ENCODE measurements around the gene PLPPR2.
"Not testable (repeated sequence)": the region's sequence is repeated elsewhere in the genome, so short reads cannot be mapped to it uniquely, and the experiment has no call there.

PLPPR2 gene

DNA sequence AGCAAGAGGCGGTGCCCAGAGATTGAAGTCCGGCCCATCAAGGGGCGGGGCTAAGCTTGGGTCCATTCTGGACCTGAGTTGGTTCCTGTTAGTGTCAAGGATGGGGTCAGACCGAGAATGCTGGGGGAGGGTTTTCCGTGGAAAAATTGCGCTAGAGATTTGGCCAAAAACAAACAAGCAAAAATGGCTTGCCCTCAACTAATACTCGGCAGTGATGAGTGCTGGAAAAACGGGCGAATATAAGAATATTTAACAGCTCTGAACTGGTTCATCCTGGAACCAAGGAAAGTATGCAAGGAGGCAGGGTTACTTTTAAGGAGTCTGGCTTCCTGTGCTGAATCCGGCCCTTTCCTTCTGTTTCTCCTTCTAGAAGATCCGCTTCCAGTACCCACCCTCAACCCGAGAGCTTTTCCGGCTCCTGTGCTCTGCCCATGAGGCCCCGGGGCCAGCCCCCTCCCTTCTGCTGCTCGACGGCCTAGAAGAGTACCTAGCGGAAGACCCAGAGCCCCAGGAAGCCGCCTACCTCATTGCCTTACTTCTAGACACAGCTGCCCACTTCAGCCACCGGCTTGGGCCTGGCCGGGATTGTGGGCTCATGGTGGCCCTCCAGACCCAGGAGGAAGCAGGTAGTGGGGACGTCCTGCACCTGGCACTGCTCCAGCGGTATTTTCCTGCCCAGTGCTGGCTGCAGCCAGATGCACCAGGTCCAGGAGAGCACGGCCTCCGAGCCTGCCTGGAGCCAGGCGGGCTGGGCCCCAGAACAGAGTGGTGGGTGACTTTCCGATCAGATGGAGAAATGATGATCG lies 20.1 kb downstream of the PLPPR2 start:
- H3K4me3 Mint-ChIP-seq, result no peak overlapping the region
- H3K27ac Mint-ChIP-seq, result no peak overlapping the region
- no peaks in the 10 kb centered on the region for H3K9me3 Mint-ChIP-seq
- peaks cover 16% of the 10 kb centered on the region for H3K36me3 Mint-ChIP-seq (ENCODE audit: low read depth)
- H3K27me3 Mint-ChIP-seq, result no peaks in the 10 kb centered on the region
- H3K4me1 Mint-ChIP-seq (ENCODE audit: low read depth), result peaks cover 44% of the 10 kb centered on the region

DNA sequence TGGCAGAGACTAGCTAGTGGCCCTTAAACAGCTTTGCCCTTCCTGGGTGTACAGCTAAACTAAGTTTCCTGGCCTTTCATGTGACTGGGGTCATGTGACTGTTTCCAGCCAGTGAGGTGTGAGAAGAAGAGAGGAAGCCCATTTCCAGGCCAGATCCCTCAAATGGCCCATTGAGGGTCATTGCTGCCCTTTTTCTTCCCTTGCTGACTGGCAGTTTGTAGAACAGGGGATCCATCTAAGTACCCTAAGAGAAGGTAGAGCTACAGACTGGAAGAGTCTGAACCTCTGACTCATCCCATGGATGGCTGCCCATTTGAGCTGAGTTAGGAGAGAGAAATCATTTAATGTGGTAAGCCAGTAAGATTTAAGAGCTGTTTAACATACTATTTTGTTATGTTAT lies 22.0 kb downstream of the PLPPR2 start:
- peaks cover 58% of the 10 kb centered on the region for H3K4me1 Mint-ChIP-seq (ENCODE audit: low read depth)
- peaks cover 10% of the 10 kb centered on the region for H3K36me3 Mint-ChIP-seq (ENCODE audit: low read depth)
- H3K9me3 Mint-ChIP-seq, result no peaks in the 10 kb centered on the region
- no peaks in the 10 kb centered on the region for H3K27me3 Mint-ChIP-seq
- peak overlapping the region; percentile 84 for H3K27ac Mint-ChIP-seq
- peak overlapping the region; percentile 44 for H3K4me3 Mint-ChIP-seq

DNA sequence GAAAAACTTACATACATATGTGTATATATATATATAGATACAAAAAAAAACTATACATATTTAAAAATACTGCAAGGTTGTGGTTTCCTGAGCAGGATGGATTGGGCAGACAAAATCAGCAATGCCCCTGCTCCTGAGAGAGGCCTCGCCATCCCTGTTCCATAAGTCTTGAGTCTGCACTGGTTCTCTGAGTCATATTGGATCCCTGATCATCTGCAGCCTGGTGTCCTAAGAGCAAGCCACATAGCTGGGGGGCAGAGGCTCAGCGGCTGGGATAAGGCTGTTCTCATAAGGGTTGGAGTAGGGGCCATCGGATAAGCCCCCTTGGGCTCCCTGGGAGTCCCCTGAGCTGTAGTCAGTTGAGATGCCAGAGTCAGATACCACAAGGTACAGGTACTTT lies 22.5 kb downstream of the PLPPR2 start:
- H3K4me1 Mint-ChIP-seq (ENCODE audit: low read depth), result peaks cover 61% of the 10 kb centered on the region
- H3K4me3 Mint-ChIP-seq, result no peak overlapping the region
- H3K27ac Mint-ChIP-seq, result no peak overlapping the region
- peaks cover 3% of the 10 kb centered on the region for H3K27me3 Mint-ChIP-seq
- peaks cover 10% of the 10 kb centered on the region for H3K36me3 Mint-ChIP-seq (ENCODE audit: low read depth)
- H3K9me3 Mint-ChIP-seq, result no peaks in the 10 kb centered on the region

DNA sequence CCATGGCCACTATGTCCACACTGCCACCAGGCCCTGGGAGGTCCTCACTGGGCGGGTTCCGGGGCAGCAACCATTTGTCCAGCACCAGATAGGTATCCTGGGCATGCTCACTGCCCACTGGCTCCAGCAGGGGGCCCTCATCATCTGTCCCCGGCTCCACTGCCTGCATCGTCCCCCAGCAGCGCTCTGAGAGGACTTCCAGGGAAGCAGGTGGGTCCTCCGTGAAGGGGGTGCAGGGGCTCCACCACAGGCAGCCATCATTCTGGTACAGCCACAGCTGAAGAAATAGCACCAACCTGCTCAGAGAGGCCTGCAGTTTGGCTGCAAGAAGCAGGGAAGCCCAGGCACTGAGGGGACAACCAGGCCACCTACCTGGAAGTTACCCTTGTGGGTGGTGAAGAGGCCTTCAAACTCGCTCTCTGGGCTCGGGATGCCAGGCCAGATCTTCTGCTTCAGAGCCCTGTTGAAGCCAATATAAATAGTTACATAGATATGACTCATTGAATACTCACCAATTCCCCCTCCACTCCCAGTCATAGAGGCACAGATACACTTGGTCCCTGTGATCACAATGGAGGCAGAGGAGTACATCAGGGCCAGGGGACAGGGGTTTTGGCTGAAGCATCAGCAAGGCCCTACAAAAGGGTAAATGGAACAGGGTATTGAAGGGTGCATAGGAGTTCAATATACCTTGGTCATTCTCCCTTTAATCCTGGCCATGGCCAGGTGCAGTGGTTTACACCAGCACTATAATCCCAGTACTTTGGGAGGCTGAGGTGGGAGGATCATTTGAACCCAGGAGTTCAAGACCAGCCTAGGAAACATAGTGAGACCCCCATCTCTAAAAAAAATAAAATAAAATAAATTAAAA lies 23.3 kb downstream of the PLPPR2 start:
- peaks cover 3% of the 10 kb centered on the region for H3K27me3 Mint-ChIP-seq
- no peaks in the 10 kb centered on the region for H3K9me3 Mint-ChIP-seq
- H3K27ac Mint-ChIP-seq, result no peak overlapping the region
- no peak overlapping the region for H3K4me3 Mint-ChIP-seq
- H3K4me1 Mint-ChIP-seq (ENCODE audit: low read depth), result peaks cover 59% of the 10 kb centered on the region
- peaks cover 10% of the 10 kb centered on the region for H3K36me3 Mint-ChIP-seq (ENCODE audit: low read depth)

DNA sequence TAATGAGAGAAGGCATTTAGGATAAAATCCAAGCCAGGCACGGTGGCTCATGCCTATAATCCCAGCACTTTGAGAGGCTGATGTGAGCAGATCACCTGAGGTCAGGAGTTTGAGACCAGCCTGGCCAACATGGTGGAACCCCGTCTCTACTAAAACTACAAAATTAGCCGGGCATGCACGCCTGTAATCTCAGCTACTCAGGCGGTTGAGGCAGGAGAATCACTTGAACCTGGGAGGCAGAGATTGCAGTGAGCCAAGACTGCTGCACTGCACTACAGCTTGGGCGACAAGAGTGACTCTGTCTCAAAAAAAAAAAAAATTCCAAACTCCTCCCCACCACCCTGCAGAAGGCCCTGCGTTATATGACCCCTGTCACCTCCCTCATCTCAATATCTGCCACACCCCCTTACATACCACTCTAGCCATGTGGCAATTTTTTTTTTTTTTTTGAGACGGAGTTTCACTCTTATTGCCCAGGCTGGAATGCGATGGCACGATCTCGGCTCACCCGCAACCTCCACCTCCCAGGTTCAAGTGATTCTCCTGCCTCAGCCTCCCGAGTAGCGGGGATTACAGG lies 24.1 kb downstream of the PLPPR2 start:
- H3K9me3 Mint-ChIP-seq, H3K27ac Mint-ChIP-seq, H3K4me3 Mint-ChIP-seq, H3K27me3 Mint-ChIP-seq: not testable (repeated sequence)
- Mint-ChIP-seq H3K4me1 (ENCODE audit: low read depth) (peaks cover 59% of the 10 kb centered on the region), H3K36me3 (ENCODE audit: low read depth) (peaks cover 10% of the 10 kb centered on the region)

DNA sequence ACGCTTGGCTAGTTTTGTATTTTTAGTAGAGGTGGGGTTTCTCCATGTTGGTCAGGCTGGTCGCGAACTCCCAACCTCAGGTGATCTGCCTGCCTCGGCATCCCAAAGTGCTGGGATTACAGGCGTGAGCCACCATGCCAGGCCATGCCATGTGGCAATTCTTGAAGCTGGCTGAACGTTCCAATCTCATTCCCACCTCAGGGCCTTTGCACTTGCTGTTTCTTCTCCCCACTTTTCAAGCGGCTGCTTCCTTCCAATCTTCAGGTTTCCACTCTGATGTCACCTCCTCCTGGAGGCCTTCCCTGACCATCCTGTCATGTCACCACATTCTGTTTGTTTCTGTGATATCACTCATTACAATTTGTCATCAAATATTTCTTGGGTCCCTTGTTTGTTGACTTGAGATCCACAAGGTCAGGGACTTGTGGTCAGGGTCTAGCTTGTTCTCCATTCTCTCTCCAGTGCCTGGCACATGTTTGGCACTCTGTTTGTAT lies 24.7 kb downstream of the PLPPR2 start:
- H3K4me1 Mint-ChIP-seq (ENCODE audit: low read depth), result peaks cover 59% of the 10 kb centered on the region
- peak overlapping the region; percentile 94 for H3K27ac Mint-ChIP-seq
- H3K36me3 Mint-ChIP-seq (ENCODE audit: low read depth), result peaks cover 10% of the 10 kb centered on the region
- no peaks in the 10 kb centered on the region for H3K9me3 Mint-ChIP-seq
- peaks cover 9% of the 10 kb centered on the region for H3K27me3 Mint-ChIP-seq
- peak overlapping the region; percentile 85 for H3K4me3 Mint-ChIP-seq

DNA sequence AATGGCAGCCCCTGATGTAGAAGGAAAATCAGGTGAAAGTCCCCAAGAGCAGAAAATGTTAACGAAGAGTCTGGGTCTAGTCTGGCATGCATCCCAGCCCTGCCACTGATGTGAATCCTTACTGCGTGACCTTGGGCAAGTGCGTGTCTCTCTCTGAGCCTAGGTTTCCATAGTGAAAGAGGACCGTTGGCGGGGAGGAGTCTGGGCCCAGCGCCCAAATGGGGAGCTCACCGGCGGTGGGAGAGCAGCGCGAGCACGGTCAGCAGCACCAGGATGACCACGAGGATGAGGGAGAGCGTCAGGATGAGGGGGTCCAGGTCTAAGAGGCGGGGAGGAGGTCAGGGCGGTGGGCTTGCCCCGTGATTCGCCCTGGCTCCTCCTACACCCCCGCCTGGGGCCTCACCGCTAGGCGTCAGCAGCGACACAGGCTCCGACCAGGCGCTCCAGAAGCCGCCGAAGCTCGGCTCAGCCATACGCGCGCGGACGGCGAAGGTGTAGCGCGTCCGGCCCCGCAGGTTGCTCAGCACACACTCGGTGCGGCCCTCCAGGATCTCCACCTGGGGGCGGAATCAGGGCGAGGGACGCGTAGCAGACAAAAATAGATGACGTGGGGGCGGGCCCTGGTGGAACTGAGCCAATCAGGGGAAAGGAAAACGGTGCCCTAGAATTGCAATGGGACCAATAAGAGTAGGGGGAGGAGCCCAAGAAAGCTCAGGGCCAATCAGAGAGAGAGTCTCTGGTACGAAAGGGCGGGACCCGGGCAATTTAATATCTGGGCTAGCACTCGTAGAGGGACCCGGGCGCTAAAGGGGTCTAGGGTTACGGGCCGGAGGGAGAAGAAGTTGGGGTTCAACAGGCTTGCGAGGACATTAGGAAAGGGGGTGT lies 25.7 kb downstream of the PLPPR2 start:
- peak overlapping the region; percentile 85 for H3K4me3 Mint-ChIP-seq
- H3K27me3 Mint-ChIP-seq, result peaks cover 9% of the 10 kb centered on the region
- H3K36me3 Mint-ChIP-seq (ENCODE audit: low read depth), result peaks cover 10% of the 10 kb centered on the region
- peak overlapping the region; percentile 94 for H3K27ac Mint-ChIP-seq
- no peaks in the 10 kb centered on the region for H3K9me3 Mint-ChIP-seq
- peaks cover 54% of the 10 kb centered on the region for H3K4me1 Mint-ChIP-seq (ENCODE audit: low read depth)

DNA sequence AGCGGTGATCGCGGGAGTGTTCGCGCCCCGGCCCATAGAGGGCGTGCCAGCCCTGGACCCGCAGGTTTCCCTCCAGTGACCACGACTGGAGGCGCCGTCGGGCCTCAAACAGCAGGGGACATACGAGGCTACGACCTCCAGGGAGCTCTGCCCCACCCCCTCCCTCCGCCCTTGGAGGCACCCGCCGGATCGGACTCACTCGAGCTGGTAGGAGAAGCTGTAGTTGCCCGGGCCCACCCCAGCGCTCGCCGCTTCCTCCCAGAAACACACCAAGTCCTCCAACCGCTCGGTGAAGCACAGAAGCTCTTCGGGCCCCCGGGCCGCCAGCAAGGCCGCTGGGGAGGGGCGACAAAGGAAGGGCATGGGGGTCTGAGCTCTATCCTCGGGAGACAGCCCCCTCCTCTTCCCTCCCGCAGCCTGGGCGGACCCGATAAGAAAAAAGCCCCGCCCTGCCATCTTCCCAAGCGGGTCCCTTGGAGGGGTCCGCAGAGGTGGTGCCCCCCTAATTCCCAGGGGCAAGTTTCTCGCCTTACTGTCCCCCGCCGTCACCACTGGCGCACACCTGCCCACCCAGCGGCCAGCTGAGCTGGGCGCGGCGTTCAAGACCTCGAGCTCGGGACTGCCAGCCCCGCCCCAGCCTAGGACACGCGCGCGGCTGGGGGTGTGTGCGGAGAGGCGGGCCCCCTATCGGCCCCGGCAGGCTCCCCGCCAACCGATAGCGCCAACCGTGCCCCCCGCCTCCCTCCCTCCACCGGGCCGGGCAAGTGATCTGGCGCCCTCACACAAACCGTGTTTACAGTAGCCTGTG lies 27.9 kb downstream of the PLPPR2 start:
- H3K27ac Mint-ChIP-seq, result peak overlapping the region; percentile 63
- H3K4me3 Mint-ChIP-seq, result peak overlapping the region; percentile 70
- H3K36me3 Mint-ChIP-seq (ENCODE audit: low read depth), result no peaks in the 10 kb centered on the region
- H3K9me3 Mint-ChIP-seq, result no peaks in the 10 kb centered on the region
- peaks cover 9% of the 10 kb centered on the region for H3K27me3 Mint-ChIP-seq
- H3K4me1 Mint-ChIP-seq (ENCODE audit: low read depth), result peaks cover 34% of the 10 kb centered on the region

DNA sequence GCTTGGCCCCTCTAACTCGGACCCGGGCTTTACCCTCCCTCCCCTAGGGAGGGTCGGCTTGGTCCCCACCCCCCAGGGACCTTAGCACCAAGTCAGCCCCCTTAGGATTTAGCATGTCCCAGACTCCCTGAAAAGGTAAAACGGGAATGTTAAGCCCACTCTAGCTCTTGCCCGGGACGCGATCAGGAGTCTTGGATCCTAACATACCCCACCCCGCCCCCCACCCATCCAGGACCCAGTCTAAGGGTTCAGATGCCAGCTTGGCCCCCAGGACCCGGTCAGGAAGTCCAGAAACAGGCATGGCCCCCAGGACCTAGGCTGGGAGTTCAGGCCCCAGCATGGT lies 28.4 kb downstream of the PLPPR2 start:
- Mint-ChIP-seq H3K4me3 (no peak overlapping the region), H3K27me3 (peaks cover 9% of the 10 kb centered on the region), H3K27ac (no peak overlapping the region), H3K4me1 (ENCODE audit: low read depth) (peaks cover 28% of the 10 kb centered on the region), H3K9me3 (no peaks in the 10 kb centered on the region), H3K36me3 (ENCODE audit: low read depth) (no peaks in the 10 kb centered on the region)

DNA sequence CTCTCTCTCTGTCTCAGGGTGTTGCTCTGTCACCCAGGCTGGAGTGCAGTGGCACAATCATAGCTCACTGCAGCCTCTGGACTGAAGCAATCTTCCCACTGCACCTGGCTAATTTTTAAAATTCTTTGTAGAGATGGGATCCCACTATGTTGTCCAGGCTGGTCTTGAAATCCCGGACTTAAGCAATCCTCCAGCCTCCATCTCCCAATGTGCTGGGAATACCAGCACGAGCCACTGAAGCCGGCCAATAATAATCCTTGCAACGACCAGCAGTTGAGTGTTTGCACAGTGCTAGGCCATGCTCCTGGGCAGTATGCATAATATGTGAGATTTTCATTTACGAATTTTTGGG lies 29.5 kb downstream of the PLPPR2 start:
- H3K36me3 Mint-ChIP-seq (ENCODE audit: low read depth), result no peaks in the 10 kb centered on the region

DNA sequence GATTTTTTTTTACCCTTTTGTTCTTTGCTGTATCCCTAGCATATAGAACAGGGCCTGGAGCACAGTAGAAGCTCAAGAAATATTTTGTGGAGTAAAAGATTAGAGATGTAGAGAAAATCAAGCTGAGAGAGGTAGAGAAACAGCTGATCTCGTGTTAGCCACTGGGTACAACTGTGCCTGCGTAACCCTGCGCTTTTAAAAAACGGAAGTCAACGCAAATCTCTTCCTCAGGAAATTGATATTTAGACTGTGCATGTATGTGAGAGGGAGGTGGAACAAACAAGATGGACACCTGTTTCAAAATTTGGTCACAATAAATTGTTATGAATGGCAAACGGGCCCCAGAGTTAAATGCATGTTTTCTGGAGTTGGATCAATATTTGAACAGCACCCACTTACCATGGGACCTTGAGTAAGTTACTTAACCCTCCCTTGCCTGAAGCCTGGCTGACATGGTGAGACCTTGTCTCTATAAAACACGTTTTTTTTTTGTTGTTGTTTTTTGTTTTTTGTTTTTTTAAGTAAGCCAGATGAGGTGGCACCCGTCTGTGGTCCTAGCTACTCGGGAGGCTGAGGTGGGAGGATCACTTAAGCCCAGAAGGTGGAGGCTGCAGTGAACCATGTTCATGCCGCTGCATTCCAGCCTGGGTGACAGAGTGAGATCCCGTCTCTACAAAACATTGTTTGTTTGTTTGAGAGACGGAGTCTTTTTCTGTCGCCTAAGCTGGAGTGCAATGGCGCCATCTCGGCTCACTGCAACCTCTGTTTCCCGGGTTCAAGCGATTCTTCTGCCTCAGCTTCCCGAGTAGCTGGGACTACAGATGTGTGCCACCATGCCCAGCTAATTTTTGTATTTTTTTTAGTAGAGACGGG lies 32.2 kb downstream of the PLPPR2 start:
- Mint-ChIP-seq H3K4me3 (no peak overlapping the region), H3K27me3 (peaks cover 9% of the 10 kb centered on the region), H3K4me1 (ENCODE audit: low read depth) (peaks cover 5% of the 10 kb centered on the region), H3K27ac (no peak overlapping the region), H3K36me3 (ENCODE audit: low read depth) (no peaks in the 10 kb centered on the region), H3K9me3 (no peaks in the 10 kb centered on the region)

More for the DNA sequence above, 29.5 kb downstream of the PLPPR2 start:
- no peak overlapping the region for H3K27ac Mint-ChIP-seq
- no peak overlapping the region for H3K4me3 Mint-ChIP-seq
- peaks cover 9% of the 10 kb centered on the region for H3K27me3 Mint-ChIP-seq
- H3K9me3 Mint-ChIP-seq, result no peaks in the 10 kb centered on the region
- peaks cover 25% of the 10 kb centered on the region for H3K4me1 Mint-ChIP-seq (ENCODE audit: low read depth)

DNA sequence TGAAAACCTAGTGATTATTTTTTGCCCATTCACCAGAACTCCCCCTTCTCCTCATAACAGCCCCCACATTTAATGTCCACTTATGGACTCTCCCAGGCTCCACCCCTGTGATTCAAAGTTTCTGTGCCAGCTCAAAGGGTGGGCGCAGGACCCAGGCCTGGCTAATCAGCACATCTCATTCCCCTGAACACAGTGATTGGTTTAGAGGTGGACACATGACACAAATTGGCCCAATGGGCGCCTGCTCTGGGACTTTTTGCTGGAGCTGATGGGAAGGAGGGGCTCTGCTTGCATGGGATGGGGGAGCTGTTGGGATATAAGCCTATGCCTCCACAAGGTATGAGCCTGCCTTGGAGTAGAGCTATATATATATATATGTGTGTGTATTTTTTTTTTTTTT lies 35.1 kb downstream of the PLPPR2 start:
- H3K36me3 Mint-ChIP-seq (ENCODE audit: low read depth), result no peaks in the 10 kb centered on the region
- no peaks in the 10 kb centered on the region for H3K27me3 Mint-ChIP-seq
- no peak overlapping the region for H3K27ac Mint-ChIP-seq
- no peak overlapping the region for H3K4me3 Mint-ChIP-seq
- H3K4me1 Mint-ChIP-seq (ENCODE audit: low read depth), result no peaks in the 10 kb centered on the region
- H3K9me3 Mint-ChIP-seq, result no peaks in the 10 kb centered on the region

All from stimulated activated naive CD8-positive, alpha-beta T cell treated with anti-CD3 and anti-CD28 coated beads, Interleukin-15, Interleukin-2, amounts not matched to agents 100 ng/mL and 50 ng/mL, for 24 hours (primary cell).